H1 (cell line): Measurements from ENCODE around the gene POLDIP2. TPM values are rescaled to one million over a fixed set of nuclear protein-coding genes. Genes with fewer than 3 reads are reported as not detected.

Experiments
- CTCF ChIA-PET: fragments of 300-600 bp; sonication (Branson Sonifier 250); formaldehyde crosslinking; loops from one replicate; lab custom pipeline; 2021; ENCODE audit not compliant: partially characterized antibody; lab: Charles Lee
- POLR2A ChIA-PET: fragments of 300-600 bp; sonication (Branson Sonifier 250); formaldehyde crosslinking; loops from one replicate; lab custom pipeline; 2021; ENCODE audit warnings: inconsistent platforms; ENCODE audit not compliant: partially characterized antibody; lab: Charles Lee
- DNase-seq, 2 experiments: peaks; one replicate each; pipeline versions ENCODE4 v3.0.0 to v3.0.0-alpha.2; 2010 to 2022; ENCODE audit warnings: low spot score in 2 of 2, low read depth in 1 of 2, mixed read lengths in 1 of 2
- FAIRE-seq: peaks from 2 replicates; lab custom pipeline; 2011; peaks lifted over from hg19 to GRCh38; lab: Jason Lieb, UNC
- H2AFZ ChIP-seq: 2 replicates; pipeline ENCODE4 v1.8.1; 2012; ENCODE audit warnings: low read length, inconsistent platforms
- H2AK5ac ChIP-seq: 2 replicates; pipeline ENCODE4 v1.6.1; 2013; ENCODE audit warnings: low read depth, low read length
- H2BK120ac ChIP-seq: replicated peaks from 2 replicates; pipeline ENCODE3; 2013; ENCODE audit warnings: low read depth, low read length, inconsistent platforms
- H2BK12ac ChIP-seq: 2 replicates; pipeline ENCODE4 v1.6.1; 2013; ENCODE audit warnings: low read depth, low read length
- H2BK15ac ChIP-seq: 2 replicates; pipeline ENCODE4 v1.6.1; 2013; ENCODE audit warnings: low read length
- H2BK20ac ChIP-seq: 2 replicates; pipeline ENCODE4 v1.6.1; 2013; ENCODE audit warnings: low read length
- H2BK5ac ChIP-seq: 2 replicates; pipeline ENCODE4 v1.6.1; 2013; ENCODE audit warnings: low read depth, low read length
- H3K14ac ChIP-seq: 2 replicates; pipeline ENCODE4 v1.6.1; 2013; ENCODE audit warnings: inconsistent platforms; ENCODE audit not compliant: insufficient read length
- H3K18ac ChIP-seq: 2 replicates; pipeline ENCODE4 v1.6.1; 2013; ENCODE audit warnings: low read length; ENCODE audit errors: extremely low read depth
- H3K23ac ChIP-seq: 2 replicates; pipeline ENCODE4 v1.6.1; 2013; ENCODE audit warnings: inconsistent platforms; ENCODE audit not compliant: insufficient read length
- H3K23me2 ChIP-seq: 2 replicates; pipeline ENCODE4 v1.6.1; 2013; ENCODE audit warnings: low read depth, low read length
- H3K27ac ChIP-seq: 2 replicates; pipeline ENCODE4 v1.6.1; 2011; ENCODE audit warnings: low read depth, low read length, inconsistent platforms
- H3K27me3 ChIP-seq, 4 experiments: replicated peaks in 1 of 4; 1 replicate in 1 of 4; 2 replicates in 3 of 4; pipeline versions ENCODE4 v1.6.1 to v1.8.1; 2011 to 2013; ENCODE audit warnings: low read length in 3 of 4, mild to moderate bottlenecking in 3 of 4, inconsistent platforms in 2 of 4, mixed read lengths in 2 of 4, moderate library complexity in 1 of 4; ENCODE audit not compliant: control insufficient read depth in 3 of 4, insufficient read depth in 3 of 4; ENCODE audit errors: extremely low read depth in 1 of 4
- H3K36me3 ChIP-seq, 4 experiments: 2 replicates each; pipeline versions ENCODE4 v1.6.1 to v1.8.1; 2011 to 2013; ENCODE audit warnings: mild to moderate bottlenecking in 4 of 4, low read length in 3 of 4, moderate library complexity in 2 of 4, control low read depth in 1 of 4, inconsistent platforms in 1 of 4; ENCODE audit not compliant: insufficient read depth in 4 of 4, control insufficient read depth in 2 of 4
- H3K4ac ChIP-seq: replicated peaks from 2 replicates; pipeline ENCODE3; 2013; ENCODE audit warnings: low read length, low read depth, mixed read lengths, inconsistent platforms; ENCODE audit not compliant: insufficient read length
- H3K4me1 ChIP-seq, 4 experiments: replicated peaks in 1 of 4; 1 replicate in 1 of 4; 2 replicates in 3 of 4; pipeline versions ENCODE4 v1.6.1 to v1.8.1; 2011 to 2013; ENCODE audit warnings: low read length in 3 of 4, inconsistent platforms in 2 of 4, mixed read lengths in 1 of 4; ENCODE audit not compliant: insufficient read depth in 4 of 4, control insufficient read depth in 3 of 4
- H3K4me2 ChIP-seq, 2 experiments: 2 replicates each; pipeline versions ENCODE4 v1.6.1 to v1.8.1; 2011 to 2013; ENCODE audit warnings: low read depth in 2 of 2, low read length in 2 of 2, control low read depth in 1 of 2, inconsistent platforms in 1 of 2, mild to moderate bottlenecking in 1 of 2; ENCODE audit not compliant: insufficient read depth in 1 of 2
- H3K4me3 ChIP-seq, 4 experiments: fragments of 200-600, 300-600 bp in 1 of 4; sonication (generic), shearing (Covaris generic), sonication (Bioruptor Twin) in 1 of 4; 2 replicates each; pipeline versions ENCODE4 v1.5.1 to v1.8.1; 2011 to 2016; ENCODE audit warnings: low read length in 4 of 4, low read depth in 3 of 4, control low read depth in 2 of 4, inconsistent platforms in 2 of 4, mild to moderate bottlenecking in 2 of 4, mixed read lengths in 1 of 4, moderate library complexity in 1 of 4; ENCODE audit not compliant: insufficient read depth in 2 of 4; ENCODE audit errors: extremely low read depth in 1 of 4
- H3K56ac ChIP-seq: replicated peaks from 2 replicates; pipeline ENCODE3; 2013; ENCODE audit warnings: low read depth, mild to moderate bottlenecking, mixed read lengths, low read length, inconsistent platforms; ENCODE audit not compliant: insufficient read length
- H3K79me1 ChIP-seq: 2 replicates; pipeline ENCODE4 v1.6.1; 2013; ENCODE audit warnings: low read depth, low read length, control low read depth
- H3K79me2 ChIP-seq, 2 experiments: 2 replicates each; pipeline versions ENCODE4 v1.6.1 to v1.8.1; 2012 to 2013; ENCODE audit warnings: low read length in 2 of 2, mild to moderate bottlenecking in 2 of 2, inconsistent platforms in 1 of 2; ENCODE audit not compliant: insufficient read depth in 2 of 2, control insufficient read depth in 1 of 2
- H3K9ac ChIP-seq, 4 experiments: replicated peaks in 1 of 4; 1 replicate in 1 of 4; 2 replicates in 3 of 4; pipeline versions ENCODE4 v1.6.1 to v1.8.1; 2011 to 2013; ENCODE audit warnings: low read depth in 3 of 4, low read length in 3 of 4, control low read depth in 2 of 4, mild to moderate bottlenecking in 2 of 4, moderate library complexity in 2 of 4, inconsistent platforms in 1 of 4; ENCODE audit errors: extremely low read depth in 1 of 4
- H3K9me3 ChIP-seq, 2 experiments: 2 replicates each; pipeline versions ENCODE4 v1.6.1 to v1.8.1; 2012 to 2013; ENCODE audit warnings: mild to moderate bottlenecking in 2 of 2, moderate library complexity in 2 of 2, control low read depth in 1 of 2, inconsistent platforms in 1 of 2, low read depth in 1 of 2, low read length in 1 of 2, mixed read lengths in 1 of 2; ENCODE audit not compliant: insufficient read depth in 2 of 2
- H4K20me1 ChIP-seq, 2 experiments: replicated peaks in 1 of 2; 2 replicates each; pipeline versions ENCODE3 to v1.8.1; 2011 to 2013; ENCODE audit warnings: inconsistent platforms in 2 of 2, low read length in 2 of 2, mild to moderate bottlenecking in 1 of 2; ENCODE audit not compliant: insufficient read depth in 2 of 2, control insufficient read depth in 1 of 2
- H4K5ac ChIP-seq: 2 replicates; pipeline ENCODE4 v1.6.1; 2013; ENCODE audit warnings: low read length, low read depth, mixed read lengths, inconsistent platforms; ENCODE audit not compliant: insufficient read length
- H4K8ac ChIP-seq: 2 replicates; pipeline ENCODE4 v1.8.0; 2013; ENCODE audit warnings: mild to moderate bottlenecking, moderate library complexity, low read length, inconsistent platforms; ENCODE audit not compliant: insufficient read depth; ENCODE audit errors: extremely low read depth
- H4K91ac ChIP-seq: replicated peaks from 2 replicates; pipeline ENCODE3; 2013; ENCODE audit warnings: low read length, mixed read lengths, inconsistent platforms; ENCODE audit not compliant: insufficient read length
- CREB1 ChIP-seq: IDR thresholded peaks from 2 replicates; pipeline ENCODE4 v1.6.1; 2012; ENCODE audit warnings: inconsistent platforms
- CTBP2 ChIP-seq: IDR thresholded peaks from 2 replicates; pipeline ENCODE4 v1.7.0; 2011; ENCODE audit warnings: borderline replicate concordance, mild to moderate bottlenecking, moderate library complexity, mixed read lengths, low read length; ENCODE audit not compliant: insufficient read depth, insufficient read length
- EP300 ChIP-seq, 2 experiments: IDR thresholded peaks; 1 replicate in 1 of 2; 2 replicates in 1 of 2; pipeline ENCODE4 v1.6.1; 2011 to 2012; ENCODE audit warnings: low read depth in 2 of 2, low read length in 2 of 2, mild to moderate bottlenecking in 2 of 2, borderline replicate concordance in 1 of 2, inconsistent platforms in 1 of 2, moderate library complexity in 1 of 2
- HDAC2 ChIP-seq, 2 experiments: fragments of 300-600 bp in 1 of 2; sonication (generic) in 1 of 2; IDR thresholded peaks; 2 replicates each; pipeline ENCODE4 v1.6.1; 2011 to 2012; ENCODE audit warnings: low read depth in 2 of 2, low read length in 2 of 2, mild to moderate bottlenecking in 2 of 2, moderate library complexity in 2 of 2, borderline replicate concordance in 1 of 2, inconsistent platforms in 1 of 2
- YY1 ChIP-seq: IDR thresholded peaks from 2 replicates; pipeline ENCODE4 v1.6.1; 2011; ENCODE audit warnings: low read depth, mild to moderate bottlenecking, low read length
- WGBS, 2 experiments: shearing (Covaris generic) in 1 of 2; methylation state at CpG; one replicate each; pipeline versions ENCODE4 v1.1.6 to v1.1.7; 2013 to 2015; ENCODE audit warnings: low lambda C conversion rate in 2 of 2, mixed read lengths in 2 of 2, inconsistent platforms in 1 of 2, low coverage in 1 of 2, missing lambda C conversion rate in 1 of 2; ENCODE audit not compliant: insufficient replicate concordance in 2 of 2, insufficient coverage in 1 of 2, insufficient read length in 1 of 2; ENCODE audit errors: extremely low coverage in 1 of 2, missing lambda C conversion rate in 1 of 2; 5-methylcytosine and 5-hydroxymethylcytosine counted together
- polyA plus RNA-seq, 7 experiments: library from polyadenylated mRNA; depleted of rRNA in 3 of 7; stranded (reverse) in 5 of 7; unstranded in 2 of 7; fragments of >200 nt in 5 of 7; fragments of 200-250 nt in 2 of 7; gene quantifications; 1 replicate in 5 of 7; 2 replicates in 1 of 7; 4 replicates in 1 of 7; pipeline versions ENCODE4 v1.2.1 to v1.2.3, GENCODE V29; 2011 to 2013; ENCODE audit warnings: missing spikeins in 2 of 7, mixed read lengths in 2 of 7
- total RNA-seq: library from RNA; stranded (reverse); fragmentation: NEBNext Ultra II Directional; extraction: Animal tissue kit (Norgen Biotek cat#: 25700); gene quantifications from 2 replicates; pipeline ENCODE4 v1.2.1, GENCODE V29; 2021

POLDIP2 gene
- total and polyA plus RNA-seq, 2 of the 8 experiments (the other 6 are each of a cell fraction or from before 2014, with no cell fraction given): 74.0 to 76.1 TPM

- Histone ChIP-seq H3K23me2 (no peaks in the 10 kb centered on the region), H3K27ac (no peak overlapping the region), H3K9ac (no peak overlapping the region), H3K4ac (no peak overlapping the region), H4K5ac (no peak overlapping the region), H2BK12ac (no peak overlapping the region), H2AK5ac (no peak overlapping the region), H2BK5ac (no peak overlapping the region; the same call in 1 of the 2 replicates), H4K20me1 (peaks cover 11 to 14% of the 10 kb centered on the region in 2 experiments), H3K4me2 (no peak overlapping the region), H2BK120ac (no peak overlapping the region), H2BK15ac (no peak overlapping the region), H2AFZ (no peak overlapping the region), H3K9me3 (no peaks in the 10 kb centered on the region), H4K91ac (no peak overlapping the region), H3K4me1 (peaks cover 0 to 4% (median 0%) of the 10 kb centered on the region in 4 experiments; a peak in 3 of 7 replicates), H3K14ac (no peak overlapping the region), H3K56ac (no peak overlapping the region), H3K36me3 (peaks cover 13 to 40% (median 31%) of the 10 kb centered on the region in 4 experiments), H2BK20ac (no peak overlapping the region), H3K79me2 (no peaks in the 10 kb centered on the region; a peak in 1 of 4 replicates), H3K79me1 (peaks cover 5% of the 10 kb centered on the region; the same call in 1 of the 2 replicates), H4K8ac (no peak overlapping the region), H3K18ac (no peak overlapping the region), H3K23ac (no peak overlapping the region), H3K4me3 (no peak overlapping the region), H3K27me3 (no peaks in the 10 kb centered on the region)
- 94% methylated on average over 7 of the region's 10 CpGs; no CpG with 5 or more reads in 1 of the 2 experiments for WGBS, 2 experiments
- ChIA-PET CTCF (interaction anchor here (0.7 to 1.0 kb wide), 3 partner anchors 25 to 110 kb away, joined by 3 read pairs; no protein-coding TSS in a partner anchor), POLR2A (interaction anchor here (0.6 to 9.7 kb wide), 6 partner anchors 8 to 128 kb away, joined by 3 to 92 read pairs (median 4); partner anchors contain the start of genes IFT20, POLDIP2 and TNFAIP1)
- no peak for FAIRE-seq
- DNase-seq: no peak
- no peak for TF ChIP-seq YY1
- TF ChIP-seq CREB1: no peak
- no peak for TF ChIP-seq CTBP2
- no peak for TF ChIP-seq EP300 (IDR thresholded peaks at IDR 0.05; ENCODE audit: borderline replicate concordance in 1 of 2, low read depth in 2 of 2, low read length in 2 of 2)
- no peak for TF ChIP-seq HDAC2 (IDR thresholded peaks at IDR 0.05; ENCODE audit: borderline replicate concordance in 1 of 2, low read depth in 2 of 2, low read length in 2 of 2)
Measured at GRCh38 chr17:28343491-28343932, 13.8 kb downstream of the POLDIP2 start.
